A549 (cell line): ENCODE data around the gene CAPN14. TPM values are rescaled to one million over a fixed set of nuclear protein-coding genes. Genes with fewer than 3 reads are reported as not detected.

Experiments used
- ATAC-seq, 2 experiments: fragments of 200-7000 bp in 1 of 2; fragments of >200 bp in 1 of 2; cut with Nextera tagmentation in 1 of 2; cut with Tn5 transposase in 1 of 2; 3 replicates each; pipeline versions ENCODE4 v1.8.0 to v1.9.1; 2018 to 2020; ENCODE audit warnings: mild to moderate bottlenecking in 1 of 2, moderate library complexity in 1 of 2
- CTCF ChIA-PET: fragments of 300-600 bp; sonication (Branson Sonifier 250); formaldehyde crosslinking; extraction: SDS; loops from one replicate; lab custom pipeline; 2021; ENCODE audit warnings: antibody characterized with exemption, inconsistent platforms; lab: Yijun Ruan, JAX
- POLR2A ChIA-PET: fragments of 350-600 bp; formaldehyde crosslinking; extraction: SDS; loops from one replicate; lab custom pipeline; 2021; ENCODE audit warnings: antibody characterized with exemption, inconsistent platforms; lab: Yijun Ruan, JAX
- DNase-seq, 2 experiments: peaks; one replicate each; pipeline versions ENCODE4 v3.0.0 to v3.0.0-alpha.2; 2011 to 2016; ENCODE audit warnings: low read depth in 1 of 2, low spot score in 1 of 2
- FAIRE-seq: peaks from 2 replicates; lab custom pipeline; 2011; peaks lifted over from hg19 to GRCh38; lab: Jason Lieb, UNC
- H3K27ac ChIP-seq, 2 experiments: fragments of >200 bp; sonication (Bioruptor Twin); formaldehyde crosslinking; 3 replicates each; pipeline ENCODE4 v1.5.1; 2016 to 2017
- H3K4me1 ChIP-seq: fragments of >200 bp; sonication (Bioruptor Twin); formaldehyde crosslinking; 3 replicates; pipeline ENCODE4 v1.6.1; 2016
- H3K4me2 ChIP-seq: fragments of >200 bp; sonication (Bioruptor Twin); formaldehyde crosslinking; 3 replicates; pipeline ENCODE4 v1.6.1; 2016
- H3K4me3 ChIP-seq: fragments of >200 bp; sonication (Bioruptor Twin); formaldehyde crosslinking; 3 replicates; pipeline ENCODE4 v1.5.1; 2016
- H3K9me3 ChIP-seq: fragments of >200 bp; sonication (Bioruptor Twin); formaldehyde crosslinking; 3 replicates; pipeline ENCODE4 v1.6.1; 2016
- ATOH8 ChIP-seq: fragments of 250-450 bp; sonication (Bioruptor Pico); IDR thresholded peaks from 2 replicates; pipeline ENCODE4 v1.5.0; 2020; ENCODE audit warnings: low read depth, mild to moderate bottlenecking, moderate library complexity
- CHD2 ChIP-seq: fragments of 150-350 bp; IDR thresholded peaks from 2 replicates; pipeline ENCODE4 v1.6.1; 2014; ENCODE audit warnings: low read length; ENCODE audit not compliant: partially characterized antibody
- CHD4 ChIP-seq: fragments of 200-600 bp; sonication (generic); IDR thresholded peaks from 2 replicates; pipeline ENCODE4 v1.6.1; 2016; ENCODE audit warnings: antibody characterized with exemption, mild to moderate bottlenecking, borderline replicate concordance
- CTCF ChIP-seq: fragments of >200 bp; sonication (Bioruptor Twin); formaldehyde crosslinking; IDR thresholded peaks from 3 replicates; pipeline ENCODE4 v1.5.1; 2016
- EHMT2 ChIP-seq: fragments of 200-600 bp; sonication (generic); IDR thresholded peaks from 2 replicates; pipeline ENCODE4 v1.6.1; 2016; ENCODE audit warnings: antibody characterized with exemption, low read depth, mild to moderate bottlenecking, moderate library complexity
- ELK1 ChIP-seq: fragments of 150-350 bp; IDR thresholded peaks from 2 replicates; pipeline ENCODE4 v1.6.1; 2014; ENCODE audit warnings: low read depth, mild to moderate bottlenecking, low read length
- FOSL2 ChIP-seq, 2 experiments: fragments of 450-650 bp in 1 of 2; fragments of >200 bp in 1 of 2; sonication (Bioruptor Twin) in 1 of 2; formaldehyde crosslinking; IDR thresholded peaks; 2 replicates each; pipeline versions ENCODE4 v1.5.0 to v1.6.1; 2016 to 2020; ENCODE audit warnings: mild to moderate bottlenecking in 1 of 2, moderate library complexity in 1 of 2
- FOXS1 ChIP-seq: fragments of 250-450 bp; sonication (Bioruptor Pico); IDR thresholded peaks from 2 replicates; pipeline ENCODE4 v1.5.0; 2020; ENCODE audit warnings: mild to moderate bottlenecking, moderate library complexity
- HDAC2 ChIP-seq: fragments of 200-600 bp; sonication (generic); IDR thresholded peaks from 2 replicates; pipeline ENCODE4 v1.6.1; 2016
- HEYL ChIP-seq: fragments of 250-450 bp; sonication (Bioruptor Pico); IDR thresholded peaks from 2 replicates; pipeline ENCODE4 v1.8.0; 2021; ENCODE audit warnings: mild to moderate bottlenecking, moderate library complexity
- HMGXB4 ChIP-seq: fragments of 250-450 bp; sonication (Bioruptor Pico); IDR thresholded peaks from 2 replicates; pipeline ENCODE4 v1.5.0; 2021; ENCODE audit warnings: mild to moderate bottlenecking, moderate library complexity, borderline replicate concordance
- HOXB13 ChIP-seq: fragments of 250-450 bp; sonication (Bioruptor Pico); IDR thresholded peaks from 2 replicates; pipeline ENCODE4 v1.5.0; 2020; ENCODE audit warnings: low read depth, mild to moderate bottlenecking, moderate library complexity
- KDM1A ChIP-seq: fragments of 200-600 bp; sonication (generic); IDR thresholded peaks from 2 replicates; pipeline ENCODE4 v1.6.1; 2016; ENCODE audit warnings: low read depth, mild to moderate bottlenecking
- MAZ ChIP-seq: fragments of 150-350 bp; IDR thresholded peaks from 2 replicates; pipeline ENCODE4 v1.6.1; 2014; ENCODE audit warnings: antibody characterized with exemption, low read depth, low read length, borderline replicate concordance
- MYC ChIP-seq: IDR thresholded peaks from 2 replicates; pipeline ENCODE4 v1.6.1; 2012; ENCODE audit warnings: mild to moderate bottlenecking, inconsistent platforms, low read length, improper control_type of control experiment, borderline replicate concordance
- NFE2L2 ChIP-seq: fragments of 150-350 bp; conservative IDR thresholded peaks from 2 replicates; pipeline ENCODE4 v1.6.1; 2014; ENCODE audit warnings: low read length
- NPAS2 ChIP-seq: fragments of 250-450 bp; sonication (Bioruptor Pico); IDR thresholded peaks from 2 replicates; pipeline ENCODE4 v1.8.0; 2022; ENCODE audit warnings: mild to moderate bottlenecking, moderate library complexity, borderline replicate concordance
- PBX3 ChIP-seq: IDR thresholded peaks from 2 replicates; pipeline ENCODE4 v1.6.1; 2012
- RAD21 ChIP-seq, 2 experiments: fragments of >200 bp in 1 of 2; sonication (Bioruptor Twin) in 1 of 2; formaldehyde crosslinking in 1 of 2; IDR thresholded peaks in 1 of 2; conservative IDR thresholded peaks in 1 of 2; 2 replicates in 1 of 2; 3 replicates in 1 of 2; pipeline ENCODE4 v1.6.1; 2012 to 2018; ENCODE audit warnings: inconsistent platforms in 1 of 2
- RARB ChIP-seq: fragments of 250-450 bp; sonication (Bioruptor Pico); IDR thresholded peaks from 2 replicates; pipeline ENCODE4 v1.8.0; 2021; ENCODE audit warnings: mild to moderate bottlenecking, moderate library complexity
- RNF2 ChIP-seq: fragments of 200-600 bp; sonication (generic); IDR thresholded peaks from 2 replicates; pipeline ENCODE4 v1.6.1; 2016; ENCODE audit warnings: low read depth, mild to moderate bottlenecking, antibody characterized with exemption, moderate library complexity, borderline replicate concordance
- SREBF2 ChIP-seq: fragments of 450-650 bp; IDR thresholded peaks from 2 replicates; pipeline ENCODE4 v1.6.1; 2014; ENCODE audit warnings: mild to moderate bottlenecking, moderate library complexity
- TP53 ChIP-seq: fragments of 250-450 bp; sonication (Bioruptor Pico); IDR thresholded peaks from 2 replicates; pipeline ENCODE4 v1.5.0; 2021; ENCODE audit warnings: mild to moderate bottlenecking, moderate library complexity
- WGBS: methylation state at CpG from one replicate; pipeline ENCODE4 v1.1.6; 2017; ENCODE audit errors: missing lambda C conversion rate; 5-methylcytosine and 5-hydroxymethylcytosine counted together
- polyA plus RNA-seq, 4 experiments: library from polyadenylated mRNA; depleted of rRNA in 3 of 4; stranded (reverse); fragments of >200 nt; fragmentation: RNase III in 1 of 4; extraction: RNeasy Plus Mini Kit Qiagen cat#74134 plus additional on column Dnase treatment in 1 of 4; gene quantifications; 2 replicates in 3 of 4; 3 replicates in 1 of 4; pipeline ENCODE4 v1.2.3, GENCODE V29; 2011 to 2017

The CAPN14 gene
- polyA plus RNA-seq, 2 of the 4 experiments (the other 2 are of a cell fraction), result 0.04 to 0.06 TPM

- no peaks in the 10 kb centered on the region for H3K9me3 ChIP-seq
- H3K4me1 ChIP-seq, result no peaks in the 10 kb centered on the region
- FAIRE-seq (no peak), DNase-seq (no peak), ATAC-seq (no peak)
- WGBS, result 75% methylated on average over 4 of the region's 4 CpGs
- H3K27ac ChIP-seq, result no peak overlapping the region
- H3K4me3 ChIP-seq, result no peak overlapping the region
- ChIA-PET POLR2A (no interaction called here), CTCF (interaction anchor here (1.4 to 3.7 kb wide), 3 partner anchors 9 to 73 kb away, joined by 5 to 13 read pairs (median 7); partner anchors contain the start of gene EHD3)
- no peak overlapping the region for H3K4me2 ChIP-seq
- TF ChIP-seq KDM1A, result no peak
- TF ChIP-seq NFE2L2, result no peak
- TF ChIP-seq MYC, result no peak
- TF ChIP-seq TP53, result no peak
- no peak for TF ChIP-seq EHMT2
- TF ChIP-seq PBX3, result no peak
- no peak for TF ChIP-seq HDAC2
- TF ChIP-seq ATOH8 (CRISPR knock-in tag), result no peak
- TF ChIP-seq ELK1, result no peak
- no peak for TF ChIP-seq RNF2
- TF ChIP-seq CHD4, result no peak
- TF ChIP-seq HMGXB4 (CRISPR knock-in tag), result no peak
- TF ChIP-seq MAZ, result no peak
- no peak for TF ChIP-seq RARB
- no peak for TF ChIP-seq CTCF
- TF ChIP-seq, all 56 proteins: peak for 0
These were observed 43.6 kb upstream of the CAPN14 start for GRCh38 chr2:31260870-31261269.

- no peaks in the 10 kb centered on the region for H3K9me3 ChIP-seq
- POLR2A ChIA-PET, result no interaction called here
- no peak for ATAC-seq
- CTCF ChIA-PET, result no interaction called here
- no peaks in the 10 kb centered on the region for H3K4me1 ChIP-seq
- no peak for DNase-seq
- no peak overlapping the region for H3K27ac ChIP-seq
- no peak overlapping the region for H3K4me3 ChIP-seq
- TF ChIP-seq FOXS1 (CRISPR knock-in tag) (no peak), ATOH8 (CRISPR knock-in tag) (no peak), KDM1A (no peak), EHMT2 (no peak), FOSL2 (IDR thresholded peaks at IDR 0.05) (no peak), FOSL2 (CRISPR knock-in tag; IDR thresholded peaks at IDR 0.05) (no peak), HEYL (CRISPR knock-in tag) (no peak), SREBF2 (no peak), PBX3 (no peak), CHD2 (no peak), RAD21 (conservative IDR thresholded peaks at IDR 0.05 in 1 of 2, IDR thresholded peaks at IDR 0.05 in 1 of 2) (no peak), RNF2 (no peak), HOXB13 (CRISPR knock-in tag) (no peak), NPAS2 (CRISPR knock-in tag) (no peak)
- FAIRE-seq, result no peak
- WGBS, result 79% methylated on average over 3 of the region's 3 CpGs
- H3K4me2 ChIP-seq, result no peak overlapping the region
These were observed 41.8 kb upstream of the CAPN14 start for GRCh38 chr2:31259075-31259474.
